HEK293 (cell line): ENCODE measurements around the gene ZNF467.
A peak's percentile ranks its signal among the peaks of the same experiment; 100 is the strongest.

ENCODE experiments used
- CTCF ChIA-PET: fragments of 350-600 bp; formaldehyde crosslinking; extraction: SDS; loops from one replicate; lab custom pipeline; 2021; ENCODE audit warnings: antibody characterized with exemption; lab: Yijun Ruan, JAX
- POLR2A ChIA-PET: fragments of 300-600 bp; formaldehyde crosslinking; extraction: SDS; loops from one replicate; lab custom pipeline; 2020; ENCODE audit warnings: antibody characterized with exemption, inconsistent platforms; lab: Yijun Ruan, JAX
- H3K27ac ChIP-seq: fragments of 200-500 bp; sonication (Bioruptor generic); 2 replicates; pipeline ENCODE4 v1.5.1; 2014; ENCODE audit warnings: low read depth, low read length, control low read depth, inconsistent platforms; ENCODE audit errors: extremely low read depth
- H3K36me3 ChIP-seq, 2 experiments: fragments of 200-500 bp in 1 of 2; sonication (Bioruptor generic) in 1 of 2; 1 replicate in 1 of 2; 2 replicates in 1 of 2; pipeline ENCODE4 v1.5.1; 2014 to 2017; ENCODE audit warnings: inconsistent platforms in 2 of 2, low read length in 2 of 2; ENCODE audit not compliant: control insufficient read depth in 2 of 2, insufficient read depth in 1 of 2
- H3K4me1 ChIP-seq: fragments of 200-500 bp; sonication (Bioruptor generic); 2 replicates; pipeline ENCODE4 v1.5.1; 2014; ENCODE audit warnings: mild to moderate bottlenecking, low read length, inconsistent platforms; ENCODE audit not compliant: control insufficient read depth, insufficient read depth
- H3K4me3 ChIP-seq: 2 replicates; pipeline ENCODE4 v1.5.1; 2011; ENCODE audit warnings: low read depth, mild to moderate bottlenecking, control low read depth, low read length, moderate library complexity
- H3K9me3 ChIP-seq: fragments of 200-500 bp; sonication (Bioruptor generic); 2 replicates; pipeline ENCODE4 v1.5.1; 2014; ENCODE audit warnings: low read depth, low read length, inconsistent platforms; ENCODE audit not compliant: control insufficient read depth, insufficient read depth
- BCL11A ChIP-seq: fragments of 450-650 bp; formaldehyde crosslinking; IDR thresholded peaks from 2 replicates; pipeline ENCODE4 v1.5.1; 2016; ENCODE audit warnings: low read depth, missing biosample characterization, missing genetic modification characterization
- HOXD13 ChIP-seq: sonication (generic); formaldehyde crosslinking; IDR thresholded peaks from 2 replicates; pipeline ENCODE4 v1.8.0; 2022; ENCODE audit warnings: missing genetic modification reagents, borderline replicate concordance
- KLF1 ChIP-seq: fragments of 450-650 bp; formaldehyde crosslinking; IDR thresholded peaks from 2 replicates; pipeline ENCODE4 v1.5.1; 2016; ENCODE audit warnings: missing biosample characterization, missing genetic modification characterization
- ZBTB1 ChIP-seq: fragments of 450-650 bp; formaldehyde crosslinking; IDR thresholded peaks from 2 replicates; pipeline ENCODE4 v1.5.1; 2016; ENCODE audit warnings: missing biosample characterization, missing genetic modification characterization
- ZBTB17 ChIP-seq: fragments of 450-650 bp; formaldehyde crosslinking; IDR thresholded peaks from 2 replicates; pipeline ENCODE4 v1.5.1; 2016; ENCODE audit warnings: missing biosample characterization, missing genetic modification characterization
- ZBTB49 ChIP-seq: fragments of 450-650 bp; formaldehyde crosslinking; IDR thresholded peaks from 2 replicates; pipeline ENCODE4 v1.5.1; 2016; ENCODE audit warnings: missing biosample characterization, missing genetic modification characterization, low read depth
- ZFP3 ChIP-seq: fragments of 450-650 bp; formaldehyde crosslinking; IDR thresholded peaks from 2 replicates; pipeline ENCODE4 v1.5.1; 2016; ENCODE audit warnings: low read depth, missing biosample characterization, missing genetic modification characterization
- ZFP37 ChIP-seq: fragments of 450-650 bp; formaldehyde crosslinking; IDR thresholded peaks from 2 replicates; pipeline ENCODE4 v1.5.1; 2016; ENCODE audit warnings: missing biosample characterization, missing genetic modification characterization
- ZFP41 ChIP-seq: fragments of 450-650 bp; formaldehyde crosslinking; IDR thresholded peaks from 2 replicates; pipeline ENCODE4 v1.5.1; 2016; ENCODE audit warnings: missing biosample characterization, missing genetic modification characterization, borderline replicate concordance
- ZNF155 ChIP-seq: fragments of 450-650 bp; formaldehyde crosslinking; IDR thresholded peaks from 2 replicates; pipeline ENCODE4 v1.5.1; 2016; ENCODE audit warnings: missing biosample characterization, missing genetic modification characterization
- ZNF302 ChIP-seq: fragments of 450-650 bp; formaldehyde crosslinking; IDR thresholded peaks from 2 replicates; pipeline ENCODE4 v1.5.1; 2016; ENCODE audit warnings: missing biosample characterization, missing genetic modification characterization, low read depth
- ZNF513 ChIP-seq: fragments of 450-650 bp; IDR thresholded peaks from 2 replicates; pipeline ENCODE4 v1.5.1; 2018; ENCODE audit warnings: missing biosample characterization, missing genetic modification characterization
- ZNF521 ChIP-seq: fragments of 450-650 bp; formaldehyde crosslinking; IDR thresholded peaks from 2 replicates; pipeline ENCODE4 v1.5.1; 2017; ENCODE audit warnings: missing biosample characterization, mild to moderate bottlenecking, missing genetic modification characterization
- ZNF561 ChIP-seq: fragments of 450-650 bp; IDR thresholded peaks from 2 replicates; pipeline ENCODE4 v1.5.1; 2018; ENCODE audit warnings: missing biosample characterization, missing genetic modification characterization, borderline replicate concordance
- ZNF571 ChIP-seq: fragments of 450-650 bp; formaldehyde crosslinking; IDR thresholded peaks from 2 replicates; pipeline ENCODE4 v1.5.0; 2017; ENCODE audit warnings: missing biosample characterization, missing genetic modification characterization
- ZNF621 ChIP-seq: fragments of 450-650 bp; formaldehyde crosslinking; IDR thresholded peaks from 2 replicates; pipeline ENCODE4 v1.5.1; 2017; ENCODE audit warnings: missing biosample characterization, missing genetic modification characterization
- ZNF677 ChIP-seq: fragments of 450-650 bp; IDR thresholded peaks from 2 replicates; pipeline ENCODE4 v1.5.0; 2018; ENCODE audit warnings: missing biosample characterization, mild to moderate bottlenecking, missing genetic modification characterization, moderate library complexity
- ZNF776 ChIP-seq: fragments of 450-650 bp; formaldehyde crosslinking; IDR thresholded peaks from 2 replicates; pipeline ENCODE4 v1.5.0; 2017; ENCODE audit warnings: missing biosample characterization, missing genetic modification characterization, borderline replicate concordance
- TF ChIP-seq, protein P1 (sequence below): fragments of 450-650 bp; formaldehyde crosslinking; IDR thresholded peaks from 2 replicates; pipeline ENCODE4 v1.5.1; 2016; ENCODE audit warnings: missing biosample characterization, missing genetic modification characterization
- TF ChIP-seq, protein P2 (sequence below): fragments of 450-650 bp; formaldehyde crosslinking; IDR thresholded peaks from 2 replicates; pipeline ENCODE4 v1.5.1; 2016; ENCODE audit warnings: missing biosample characterization, missing genetic modification characterization
- TF ChIP-seq, protein P3 (sequence below): fragments of 450-650 bp; formaldehyde crosslinking; IDR thresholded peaks from 2 replicates; pipeline ENCODE4 v1.5.1; 2016; ENCODE audit warnings: missing biosample characterization, missing genetic modification characterization

ZNF467 gene

GRCh38 chr7:149813254-149814035, 40.1 kb upstream of the ZNF467 start:
- Histone ChIP-seq H3K9me3 (no peaks in the 10 kb centered on the region), H3K4me3 (no peak overlapping the region), H3K36me3 (no peaks in the 10 kb centered on the region), H3K27ac (no peak overlapping the region), H3K4me1 (no peaks in the 10 kb centered on the region)
- ChIA-PET POLR2A (no interaction called here), CTCF (interaction anchor here (0.6 to 0.8 kb wide), 2 partner anchors 36 to 1281 kb away, joined by 3 read pairs; no protein-coding TSS in a partner anchor)
- TF ChIP-seq, protein P1, sequence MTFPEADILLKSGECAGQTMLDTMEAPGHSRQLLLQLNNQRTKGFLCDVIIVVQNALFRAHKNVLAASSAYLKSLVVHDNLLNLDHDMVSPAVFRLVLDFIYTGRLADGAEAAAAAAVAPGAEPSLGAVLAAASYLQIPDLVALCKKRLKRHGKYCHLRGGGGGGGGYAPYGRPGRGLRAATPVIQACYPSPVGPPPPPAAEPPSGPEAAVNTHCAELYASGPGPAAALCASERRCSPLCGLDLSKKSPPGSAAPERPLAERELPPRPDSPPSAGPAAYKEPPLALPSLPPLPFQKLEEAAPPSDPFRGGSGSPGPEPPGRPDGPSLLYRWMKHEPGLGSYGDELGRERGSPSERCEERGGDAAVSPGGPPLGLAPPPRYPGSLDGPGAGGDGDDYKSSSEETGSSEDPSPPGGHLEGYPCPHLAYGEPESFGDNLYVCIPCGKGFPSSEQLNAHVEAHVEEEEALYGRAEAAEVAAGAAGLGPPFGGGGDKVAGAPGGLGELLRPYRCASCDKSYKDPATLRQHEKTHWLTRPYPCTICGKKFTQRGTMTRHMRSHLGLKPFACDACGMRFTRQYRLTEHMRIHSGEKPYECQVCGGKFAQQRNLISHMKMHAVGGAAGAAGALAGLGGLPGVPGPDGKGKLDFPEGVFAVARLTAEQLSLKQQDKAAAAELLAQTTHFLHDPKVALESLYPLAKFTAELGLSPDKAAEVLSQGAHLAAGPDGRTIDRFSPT (tag by site-specific recombination): no peak
- TF ChIP-seq, protein P2, sequence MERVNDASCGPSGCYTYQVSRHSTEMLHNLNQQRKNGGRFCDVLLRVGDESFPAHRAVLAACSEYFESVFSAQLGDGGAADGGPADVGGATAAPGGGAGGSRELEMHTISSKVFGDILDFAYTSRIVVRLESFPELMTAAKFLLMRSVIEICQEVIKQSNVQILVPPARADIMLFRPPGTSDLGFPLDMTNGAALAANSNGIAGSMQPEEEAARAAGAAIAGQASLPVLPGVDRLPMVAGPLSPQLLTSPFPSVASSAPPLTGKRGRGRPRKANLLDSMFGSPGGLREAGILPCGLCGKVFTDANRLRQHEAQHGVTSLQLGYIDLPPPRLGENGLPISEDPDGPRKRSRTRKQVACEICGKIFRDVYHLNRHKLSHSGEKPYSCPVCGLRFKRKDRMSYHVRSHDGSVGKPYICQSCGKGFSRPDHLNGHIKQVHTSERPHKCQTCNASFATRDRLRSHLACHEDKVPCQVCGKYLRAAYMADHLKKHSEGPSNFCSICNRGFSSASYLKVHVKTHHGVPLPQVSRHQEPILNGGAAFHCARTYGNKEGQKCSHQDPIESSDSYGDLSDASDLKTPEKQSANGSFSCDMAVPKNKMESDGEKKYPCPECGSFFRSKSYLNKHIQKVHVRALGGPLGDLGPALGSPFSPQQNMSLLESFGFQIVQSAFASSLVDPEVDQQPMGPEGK: no peak
- TF ChIP-seq ZNF571 (tag by site-specific recombination) (no peak), ZBTB17 (tag by site-specific recombination) (peak; percentile 37; the same call in 1 of the 2 replicates), ZNF521 (tag by site-specific recombination) (no peak), ZNF155 (tag by site-specific recombination) (no peak), KLF1 (peak; percentile 50; the same call in 1 of the 2 replicates), ZNF677 (tag by site-specific recombination) (no peak)

- Histone ChIP-seq H3K27ac (no peak overlapping the region), H3K36me3 (no peaks in the 10 kb centered on the region), H3K4me3 (no peak overlapping the region), H3K4me1 (no peaks in the 10 kb centered on the region), H3K9me3 (no peaks in the 10 kb centered on the region)
- TF ChIP-seq ZFP37 (tag by site-specific recombination) (no peak), ZNF513 (tag by site-specific recombination) (no peak), ZFP3 (tag by site-specific recombination) (no peak), ZNF561 (tag by site-specific recombination) (no peak), ZFP41 (no peak), ZNF776 (tag by site-specific recombination) (no peak)
- POLR2A ChIA-PET: no interaction called here
- CTCF ChIA-PET: interaction anchor here (0.7 to 1.7 kb wide), 3 partner anchors 12 to 149 kb away, joined by 3 to 6 read pairs (median 3); no protein-coding TSS in a partner anchor
These were observed 38.6 kb upstream of the ZNF467 start for GRCh38 chr7:149811831-149812490.

- ChIA-PET CTCF (interaction anchor here (0.7 to 1.7 kb wide), 4 partner anchors 11 to 148 kb away, joined by 3 to 6 read pairs (median 3); partner anchors contain the start of gene ZNF862), POLR2A (no interaction called here)
- Histone ChIP-seq H3K9me3 (no peaks in the 10 kb centered on the region), H3K36me3 (no peaks in the 10 kb centered on the region), H3K4me3 (no peak overlapping the region), H3K4me1 (no peaks in the 10 kb centered on the region), H3K27ac (no peak overlapping the region)
- no peak for TF ChIP-seq ZNF302
- TF ChIP-seq, protein P3, sequence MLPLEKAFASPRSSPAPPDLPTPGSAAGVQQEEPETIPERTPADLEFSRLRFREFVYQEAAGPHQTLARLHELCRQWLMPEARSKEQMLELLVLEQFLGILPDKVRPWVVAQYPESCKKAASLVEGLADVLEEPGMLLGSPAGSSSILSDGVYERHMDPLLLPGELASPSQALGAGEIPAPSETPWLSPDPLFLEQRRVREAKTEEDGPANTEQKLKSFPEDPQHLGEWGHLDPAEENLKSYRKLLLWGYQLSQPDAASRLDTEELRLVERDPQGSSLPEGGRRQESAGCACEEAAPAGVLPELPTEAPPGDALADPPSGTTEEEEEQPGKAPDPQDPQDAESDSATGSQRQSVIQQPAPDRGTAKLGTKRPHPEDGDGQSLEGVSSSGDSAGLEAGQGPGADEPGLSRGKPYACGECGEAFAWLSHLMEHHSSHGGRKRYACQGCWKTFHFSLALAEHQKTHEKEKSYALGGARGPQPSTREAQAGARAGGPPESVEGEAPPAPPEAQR (tag by site-specific recombination): no peak
- TF ChIP-seq ZBTB49 (tag by site-specific recombination): no peak
- no peak for TF ChIP-seq HOXD13
- no peak for TF ChIP-seq BCL11A (tag by site-specific recombination)
- no peak for TF ChIP-seq ZNF621 (tag by site-specific recombination)
- TF ChIP-seq ZBTB1 (tag by site-specific recombination): no peak
These were observed 37.8 kb upstream of the ZNF467 start for GRCh38 chr7:149811221-149811620.
